HUES6 (cell line): ENCODE measurements around the gene LMF1.

ENCODE experiments used
- H3K27ac ChIP-seq: 2 replicates; pipeline ENCODE4 v1.7.0; 2013; ENCODE audit warnings: low read depth, mild to moderate bottlenecking, low read length, inconsistent platforms
- H3K27me3 ChIP-seq: 2 replicates; pipeline ENCODE4 v1.6.1; 2013; ENCODE audit warnings: low read length; ENCODE audit not compliant: control insufficient read depth, insufficient read depth
- H3K36me3 ChIP-seq: 2 replicates; pipeline ENCODE4 v1.6.1; 2013; ENCODE audit warnings: low read length; ENCODE audit not compliant: control insufficient read depth, insufficient read depth
- H3K4me1 ChIP-seq: 2 replicates; pipeline ENCODE4 v1.6.1; 2013; ENCODE audit warnings: low read length; ENCODE audit not compliant: control insufficient read depth, insufficient read depth
- H3K4me3 ChIP-seq: 2 replicates; pipeline ENCODE4 v1.5.1; 2013; ENCODE audit warnings: low read depth, low read length
- H3K9ac ChIP-seq: one replicate; pipeline ENCODE4 v1.6.1; 2013; ENCODE audit warnings: mild to moderate bottlenecking, low read length
- H3K9me3 ChIP-seq: 2 replicates; pipeline ENCODE4 v1.6.1; 2013; ENCODE audit warnings: low read depth, low read length; ENCODE audit not compliant: control insufficient read depth, insufficient read depth

The LMF1 gene

GRCh38 chr16:984736-985636 is 14.2 kb upstream of the LMF1 start:
- H3K27me3 ChIP-seq = peaks cover 36% of the 10 kb centered on the region
- no peak overlapping the region for H3K4me3 ChIP-seq
- H3K4me1 ChIP-seq = peaks cover 14% of the 10 kb centered on the region; the same call in 1 of the 2 replicates
- no peaks in the 10 kb centered on the region for H3K9me3 ChIP-seq
- no peak overlapping the region for H3K27ac ChIP-seq
- no peak overlapping the region for H3K9ac ChIP-seq
- no peaks in the 10 kb centered on the region; the same call in 1 of the 2 replicates for H3K36me3 ChIP-seq

- no peaks in the 10 kb centered on the region for H3K9me3 ChIP-seq
- H3K4me1 ChIP-seq = peaks cover 14% of the 10 kb centered on the region; the same call in 1 of the 2 replicates
- no peak overlapping the region for H3K9ac ChIP-seq
- no peaks in the 10 kb centered on the region; the same call in 1 of the 2 replicates for H3K36me3 ChIP-seq
- H3K4me3 ChIP-seq = no peak overlapping the region
- H3K27ac ChIP-seq = no peak overlapping the region
- H3K27me3 ChIP-seq = peaks cover 43% of the 10 kb centered on the region
Measured at GRCh38 chr16:984121-984694, 13.4 kb upstream of the LMF1 start.

GRCh38 chr16:983044-984030 is 12.6 kb upstream of the LMF1 start:
- Histone ChIP-seq H3K4me1 (peaks cover 9% of the 10 kb centered on the region; the same call in 1 of the 2 replicates), H3K9ac (no peak overlapping the region), H3K27ac (no peak overlapping the region), H3K27me3 (peaks cover 52% of the 10 kb centered on the region), H3K4me3 (peak overlapping the region; percentile 58), H3K36me3 (no peaks in the 10 kb centered on the region; the same call in 1 of the 2 replicates), H3K9me3 (no peaks in the 10 kb centered on the region)

GRCh38 chr16:982145-983043 is 11.6 kb upstream of the LMF1 start:
- Histone ChIP-seq H3K4me1 (peaks cover 9% of the 10 kb centered on the region; the same call in 1 of the 2 replicates), H3K36me3 (no peaks in the 10 kb centered on the region; the same call in 1 of the 2 replicates), H3K9me3 (no peaks in the 10 kb centered on the region), H3K4me3 (peak overlapping the region; percentile 58), H3K9ac (peak overlapping the region; percentile 46), H3K27ac (no peak overlapping the region), H3K27me3 (peaks cover 57% of the 10 kb centered on the region)

- Histone ChIP-seq H3K4me3 (peak within 1 kb of the TSS; percentile 78), H3K36me3 (no peaks in the 10 kb centered on the region; the same call in 1 of the 2 replicates), H3K27me3 (peaks cover 57% of the 10 kb centered on the region), H3K4me1 (peaks cover 9% of the 10 kb centered on the region; the same call in 1 of the 2 replicates), H3K9me3 (no peaks in the 10 kb centered on the region), H3K9ac (peak within 1 kb of the TSS; percentile 46), H3K27ac (no peak within 1 kb of the TSS)
Measured at GRCh38 chr16:981695-982144, 10.9 kb upstream of the LMF1 start, which contains the start of gene SOX8. Gene SOX8 (plus strand): TSS chr16:981770. CDS start chr16:981923, 153 bp downstream.

GRCh38 chr16:980595-980854 is 9.7 kb upstream of the LMF1 start:
- Histone ChIP-seq H3K4me1 (peaks cover 9% of the 10 kb centered on the region; the same call in 1 of the 2 replicates), H3K27me3 (peaks cover 57% of the 10 kb centered on the region), H3K9ac (no peak overlapping the region), H3K27ac (no peak overlapping the region), H3K4me3 (peak overlapping the region; percentile 78), H3K9me3 (no peaks in the 10 kb centered on the region), H3K36me3 (no peaks in the 10 kb centered on the region; the same call in 1 of the 2 replicates)

GRCh38 chr16:979859-980594 is 9.2 kb upstream of the LMF1 start:
- Histone ChIP-seq H3K36me3 (no peaks in the 10 kb centered on the region; the same call in 1 of the 2 replicates), H3K9ac (no peak overlapping the region), H3K27me3 (peaks cover 57% of the 10 kb centered on the region), H3K4me1 (peaks cover 9% of the 10 kb centered on the region; the same call in 1 of the 2 replicates), H3K27ac (no peak overlapping the region), H3K4me3 (peak overlapping the region; percentile 78), H3K9me3 (peaks cover 5% of the 10 kb centered on the region; the same call in 1 of the 2 replicates)

- Histone ChIP-seq H3K9ac (no peak overlapping the region), H3K36me3 (no peaks in the 10 kb centered on the region), H3K27me3 (peaks cover 56% of the 10 kb centered on the region), H3K4me3 (no peak overlapping the region), H3K27ac (no peak overlapping the region), H3K4me1 (peaks cover 9% of the 10 kb centered on the region; the same call in 1 of the 2 replicates), H3K9me3 (peaks cover 5% of the 10 kb centered on the region; the same call in 1 of the 2 replicates)
Measured at GRCh38 chr16:979147-979546, 8.4 kb upstream of the LMF1 start.

GRCh38 chr16:978403-978802 is 7.6 kb upstream of the LMF1 start:
- peaks cover 49% of the 10 kb centered on the region for H3K27me3 ChIP-seq
- H3K4me1 ChIP-seq = peaks cover 9% of the 10 kb centered on the region; the same call in 1 of the 2 replicates

More at GRCh38 chr16:978403-978802, 7.6 kb upstream of the LMF1 start:
- H3K4me3 ChIP-seq = no peak overlapping the region
- no peak overlapping the region for H3K9ac ChIP-seq
- no peaks in the 10 kb centered on the region for H3K36me3 ChIP-seq
- no peak overlapping the region for H3K27ac ChIP-seq
- peaks cover 5% of the 10 kb centered on the region; the same call in 1 of the 2 replicates for H3K9me3 ChIP-seq
